SK-N-SH (cell line): Measurements from ENCODE around the gene UGT1A3.

Source experiments
- CTCF ChIP-seq: fragments of 200-600 bp; sonication (generic); IDR thresholded peaks from 2 replicates; pipeline ENCODE4 v1.6.1; 2017; ENCODE audit warnings: antibody characterized with exemption, mild to moderate bottlenecking, moderate library complexity
- EP300 ChIP-seq, 2 experiments: IDR thresholded peaks; 2 replicates each; pipeline versions ENCODE4 v1.4.0 to v1.6.1; 2012; ENCODE audit warnings: borderline replicate concordance in 1 of 2, low read depth in 1 of 2, low read length in 1 of 2
- IRF3 ChIP-seq: fragments of 150-350 bp; IDR thresholded peaks from 2 replicates; pipeline ENCODE4 v1.6.1; 2016; ENCODE audit warnings: mild to moderate bottlenecking, low read depth, low read length
- JUND ChIP-seq: IDR thresholded peaks from 2 replicates; pipeline ENCODE4 v1.4.0; 2012
- MAX ChIP-seq: IDR thresholded peaks from 2 replicates; pipeline ENCODE4 v1.4.0; 2012; ENCODE audit warnings: low read depth
- NFIC ChIP-seq: IDR thresholded peaks from 2 replicates; pipeline ENCODE4 v1.4.0; 2012; ENCODE audit warnings: borderline replicate concordance
- POLR2AphosphoS5 ChIP-seq: IDR thresholded peaks from 2 replicates; pipeline ENCODE4 v1.6.1; 2012; ENCODE audit warnings: low read depth, low read length
- RAD21 ChIP-seq: IDR thresholded peaks from 2 replicates; pipeline ENCODE4 v1.6.1; 2012; ENCODE audit warnings: mild to moderate bottlenecking, low read length
- RFX5 ChIP-seq: IDR thresholded peaks from 2 replicates; pipeline ENCODE4 v1.6.1; 2012; ENCODE audit warnings: mild to moderate bottlenecking, improper control_type of control experiment, low read length
- SIN3A ChIP-seq: IDR thresholded peaks from 2 replicates; pipeline ENCODE4 v1.6.1; 2012; ENCODE audit warnings: low read depth, mild to moderate bottlenecking, low read length, moderate library complexity, borderline replicate concordance
- TEAD4 ChIP-seq: IDR thresholded peaks from 2 replicates; pipeline ENCODE4 v1.4.0; 2012; ENCODE audit warnings: mild to moderate bottlenecking, borderline replicate concordance; ENCODE audit not compliant: insufficient read depth
- TF ChIP-seq, protein P1 (sequence below): IDR thresholded peaks from 2 replicates; pipeline ENCODE4 v1.6.1; 2012; ENCODE audit warnings: mild to moderate bottlenecking, low read depth, low read length, moderate library complexity

DNA sequence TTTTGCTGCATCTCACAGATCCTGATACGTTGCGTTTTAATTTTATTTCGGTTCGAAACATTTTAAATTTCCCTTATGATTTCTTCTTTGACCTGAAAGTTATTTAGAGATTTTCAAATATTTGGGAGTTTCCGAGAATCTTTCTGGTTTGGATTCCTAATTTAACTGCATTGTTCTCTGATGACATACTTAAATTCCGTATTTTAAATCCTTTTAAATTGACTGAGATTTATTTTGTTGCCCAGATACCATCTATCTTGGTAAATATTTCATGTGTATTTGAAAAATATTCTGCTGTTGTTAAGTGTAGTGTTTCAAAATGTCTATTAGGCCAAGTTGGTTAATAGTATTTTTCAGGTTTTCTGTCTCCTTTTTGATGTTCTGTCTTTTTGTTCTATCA is 87.0 kb downstream of the UGT1A3 start:
- TF ChIP-seq CTCF, result no peak
- TF ChIP-seq RAD21, result no peak
- no peak for TF ChIP-seq TEAD4
- no peak for TF ChIP-seq IRF3
- TF ChIP-seq, protein P1, sequence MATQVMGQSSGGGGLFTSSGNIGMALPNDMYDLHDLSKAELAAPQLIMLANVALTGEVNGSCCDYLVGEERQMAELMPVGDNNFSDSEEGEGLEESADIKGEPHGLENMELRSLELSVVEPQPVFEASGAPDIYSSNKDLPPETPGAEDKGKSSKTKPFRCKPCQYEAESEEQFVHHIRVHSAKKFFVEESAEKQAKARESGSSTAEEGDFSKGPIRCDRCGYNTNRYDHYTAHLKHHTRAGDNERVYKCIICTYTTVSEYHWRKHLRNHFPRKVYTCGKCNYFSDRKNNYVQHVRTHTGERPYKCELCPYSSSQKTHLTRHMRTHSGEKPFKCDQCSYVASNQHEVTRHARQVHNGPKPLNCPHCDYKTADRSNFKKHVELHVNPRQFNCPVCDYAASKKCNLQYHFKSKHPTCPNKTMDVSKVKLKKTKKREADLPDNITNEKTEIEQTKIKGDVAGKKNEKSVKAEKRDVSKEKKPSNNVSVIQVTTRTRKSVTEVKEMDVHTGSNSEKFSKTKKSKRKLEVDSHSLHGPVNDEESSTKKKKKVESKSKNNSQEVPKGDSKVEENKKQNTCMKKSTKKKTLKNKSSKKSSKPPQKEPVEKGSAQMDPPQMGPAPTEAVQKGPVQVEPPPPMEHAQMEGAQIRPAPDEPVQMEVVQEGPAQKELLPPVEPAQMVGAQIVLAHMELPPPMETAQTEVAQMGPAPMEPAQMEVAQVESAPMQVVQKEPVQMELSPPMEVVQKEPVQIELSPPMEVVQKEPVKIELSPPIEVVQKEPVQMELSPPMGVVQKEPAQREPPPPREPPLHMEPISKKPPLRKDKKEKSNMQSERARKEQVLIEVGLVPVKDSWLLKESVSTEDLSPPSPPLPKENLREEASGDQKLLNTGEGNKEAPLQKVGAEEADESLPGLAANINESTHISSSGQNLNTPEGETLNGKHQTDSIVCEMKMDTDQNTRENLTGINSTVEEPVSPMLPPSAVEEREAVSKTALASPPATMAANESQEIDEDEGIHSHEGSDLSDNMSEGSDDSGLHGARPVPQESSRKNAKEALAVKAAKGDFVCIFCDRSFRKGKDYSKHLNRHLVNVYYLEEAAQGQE, result no peak
- no peak for TF ChIP-seq JUND
- no peak for TF ChIP-seq SIN3A
- no peak for TF ChIP-seq RFX5
- no peak for TF ChIP-seq MAX
- no peak for TF ChIP-seq NFIC
- no peak for TF ChIP-seq POLR2AphosphoS5
- no peak for TF ChIP-seq EP300 (IDR thresholded peaks at IDR 0.05; ENCODE audit: borderline replicate concordance in 1 of 2, low read depth in 1 of 2, low read length in 1 of 2)
